Fibroblast of pulmonary artery (primary cell): Measurements from ENCODE around the gene RRBP1.

Experiments used
- DNase-seq: peaks from one replicate; pipeline ENCODE4 v3.0.0-alpha.2; 2010; ENCODE audit warnings: low read depth
- H3K4me3 ChIP-seq: replicated peaks from 2 replicates; pipeline ENCODE4 v1.5.1; 2011; ENCODE audit warnings: low read depth, mild to moderate bottlenecking, control low read depth, low read length, moderate library complexity
- TF ChIP-seq, protein P1 (sequence below): IDR thresholded peaks from 2 replicates; pipeline ENCODE4 v1.5.1; 2011; ENCODE audit warnings: mild to moderate bottlenecking, control low read depth, low read length, inconsistent platforms; ENCODE audit errors: missing control alignments

RRBP1 gene

DNA sequence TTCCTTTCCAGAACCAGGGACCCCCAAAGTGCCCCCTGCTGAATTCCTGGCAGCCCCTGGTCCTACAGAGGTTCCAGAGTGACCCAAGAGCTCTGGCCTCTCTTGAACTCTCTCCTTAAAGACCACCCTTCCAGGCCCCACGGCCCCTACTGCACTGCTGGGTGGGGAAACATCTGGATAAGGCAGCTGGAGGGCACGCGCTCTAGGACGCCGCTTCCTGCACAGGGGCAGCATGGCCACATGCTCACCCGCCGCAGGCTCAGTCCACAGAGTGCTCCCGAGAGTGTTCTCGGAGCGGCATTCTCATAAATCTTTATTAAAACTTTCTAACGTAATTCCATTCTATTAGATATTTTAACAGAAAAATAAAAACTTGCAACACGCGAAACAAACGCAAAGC, 37.0 kb downstream of the RRBP1 start:
- H3K4me3 ChIP-seq, result no peak overlapping the region

DNA sequence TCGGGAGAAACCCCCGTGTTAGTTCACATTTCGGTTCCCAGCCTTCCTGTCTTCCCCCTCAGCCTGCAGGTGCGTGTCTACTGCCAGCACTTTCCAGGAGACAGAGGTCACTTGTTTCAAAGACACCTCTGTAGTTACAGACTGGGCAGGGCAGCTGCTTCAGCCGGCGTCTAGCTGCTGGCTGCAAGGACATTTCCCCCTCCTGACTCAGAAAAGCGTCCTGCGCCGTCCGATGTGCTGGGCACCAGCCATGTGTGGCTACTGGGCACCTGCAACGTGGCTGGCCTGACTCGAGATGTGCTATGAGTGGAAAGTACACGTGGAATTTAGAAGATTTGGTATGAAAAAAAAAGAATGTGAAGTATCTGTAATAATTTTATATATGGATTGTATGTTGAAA, 37.6 kb downstream of the RRBP1 start:
- no peak overlapping the region for H3K4me3 ChIP-seq
- no peak for DNase-seq
- TF ChIP-seq, protein P1, sequence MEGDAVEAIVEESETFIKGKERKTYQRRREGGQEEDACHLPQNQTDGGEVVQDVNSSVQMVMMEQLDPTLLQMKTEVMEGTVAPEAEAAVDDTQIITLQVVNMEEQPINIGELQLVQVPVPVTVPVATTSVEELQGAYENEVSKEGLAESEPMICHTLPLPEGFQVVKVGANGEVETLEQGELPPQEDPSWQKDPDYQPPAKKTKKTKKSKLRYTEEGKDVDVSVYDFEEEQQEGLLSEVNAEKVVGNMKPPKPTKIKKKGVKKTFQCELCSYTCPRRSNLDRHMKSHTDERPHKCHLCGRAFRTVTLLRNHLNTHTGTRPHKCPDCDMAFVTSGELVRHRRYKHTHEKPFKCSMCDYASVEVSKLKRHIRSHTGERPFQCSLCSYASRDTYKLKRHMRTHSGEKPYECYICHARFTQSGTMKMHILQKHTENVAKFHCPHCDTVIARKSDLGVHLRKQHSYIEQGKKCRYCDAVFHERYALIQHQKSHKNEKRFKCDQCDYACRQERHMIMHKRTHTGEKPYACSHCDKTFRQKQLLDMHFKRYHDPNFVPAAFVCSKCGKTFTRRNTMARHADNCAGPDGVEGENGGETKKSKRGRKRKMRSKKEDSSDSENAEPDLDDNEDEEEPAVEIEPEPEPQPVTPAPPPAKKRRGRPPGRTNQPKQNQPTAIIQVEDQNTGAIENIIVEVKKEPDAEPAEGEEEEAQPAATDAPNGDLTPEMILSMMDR, result no peak

More for the DNA sequence above, 37.0 kb downstream of the RRBP1 start:
- DNase-seq, result no peak
- TF ChIP-seq, protein P1, result no peak

DNA sequence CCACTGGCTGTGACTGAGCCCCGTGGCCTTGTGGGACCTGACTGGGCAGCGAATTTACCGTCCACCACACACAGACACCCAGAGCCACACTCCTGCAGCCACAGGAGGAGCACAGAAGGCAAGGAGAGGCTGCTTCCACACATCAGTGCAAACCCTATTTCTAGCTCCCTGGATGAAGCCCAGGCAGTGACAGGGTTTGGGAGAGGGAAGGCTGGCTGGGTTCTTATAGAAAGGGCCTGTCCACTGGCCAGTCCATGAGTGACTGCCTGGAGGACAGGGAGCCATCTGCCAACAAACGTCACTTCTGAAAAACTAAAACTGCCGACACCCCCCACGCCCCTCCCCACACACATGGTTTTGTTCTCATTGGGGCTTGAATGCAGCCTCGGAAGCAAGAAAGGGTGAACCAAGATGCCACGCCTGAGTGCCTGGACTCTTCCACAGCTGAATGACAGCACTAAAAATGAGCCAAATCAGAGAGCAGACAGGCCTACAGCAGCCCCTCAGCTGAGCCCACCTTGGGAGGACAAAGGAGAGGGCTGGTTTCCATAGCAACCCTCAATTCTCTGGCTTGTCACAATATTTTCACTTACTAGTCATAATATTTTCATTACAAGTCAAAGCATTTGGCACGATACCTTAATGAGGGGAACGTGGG, 38.4 kb downstream of the RRBP1 start:
- no peak overlapping the region for H3K4me3 ChIP-seq
- no peak for DNase-seq
- TF ChIP-seq, protein P1, result no peak

- TF ChIP-seq, protein P1, result no peak
- no peak for DNase-seq
These were observed 39.4 kb downstream of the RRBP1 start for GRCh38 chr20:17642404-17643269.

GRCh38 chr20:17641993-17642392, 40.0 kb downstream of the RRBP1 start:
- TF ChIP-seq, protein P1, result no peak
- no peak overlapping the region for H3K4me3 ChIP-seq
- no peak for DNase-seq

More at GRCh38 chr20:17642404-17643269, 39.4 kb downstream of the RRBP1 start:
- no peak overlapping the region for H3K4me3 ChIP-seq

- no peak overlapping the region for H3K4me3 ChIP-seq
- TF ChIP-seq, protein P1, result no peak
- no peak for DNase-seq
These were observed 40.5 kb downstream of the RRBP1 start for GRCh38 chr20:17641520-17641964.
